HepG2 (cell line): ENCODE data around the gene HDGFL2. TPM values are rescaled to one million over a fixed set of nuclear protein-coding genes. Genes with fewer than 3 reads are reported as not detected.

Experiments
- AHDC1 ChIP-seq: sonication (generic); formaldehyde crosslinking; IDR thresholded peaks from 2 replicates; pipeline ENCODE4 v1.5.1; 2020; ENCODE audit warnings: mild to moderate bottlenecking, missing genetic modification reagents, borderline replicate concordance
- CHD2 ChIP-seq: IDR thresholded peaks from 2 replicates; pipeline ENCODE4 v1.6.1; 2011; ENCODE audit warnings: low read depth, low read length, improper control_type of control experiment
- ELF4 ChIP-seq: sonication (generic); formaldehyde crosslinking; IDR thresholded peaks from 2 replicates; pipeline ENCODE4 v1.5.0; 2020; ENCODE audit warnings: missing genetic modification reagents, mild to moderate bottlenecking, moderate library complexity, borderline replicate concordance
- MATR3 ChIP-seq: sonication (generic); formaldehyde crosslinking; IDR thresholded peaks from 2 replicates; pipeline ENCODE4 v1.4.0; 2020; ENCODE audit warnings: missing genetic modification reagents
- MXD4 ChIP-seq: IDR thresholded peaks from 2 replicates; pipeline ENCODE4 v1.6.1; 2016; ENCODE audit warnings: mild to moderate bottlenecking, missing biosample characterization, missing genetic modification reagents
- PCBP2 ChIP-seq: fragments of 200-400 bp; formaldehyde crosslinking; optimal IDR thresholded peaks from 2 replicates; pipeline ENCODE3; 2018; ENCODE audit warnings: low read length, low read depth; ENCODE audit not compliant: poor library complexity, severe bottlenecking
- SCMH1 ChIP-seq: sonication (generic); formaldehyde crosslinking; IDR thresholded peaks from 2 replicates; pipeline ENCODE4 v1.9.0; 2021; ENCODE audit warnings: missing genetic modification reagents, mild to moderate bottlenecking, borderline replicate concordance
- THRA ChIP-seq: sonication (generic); formaldehyde crosslinking; IDR thresholded peaks from 2 replicates; pipeline ENCODE4 v1.4.0; 2020; ENCODE audit warnings: missing genetic modification reagents, borderline replicate concordance
- ZBTB38 ChIP-seq: sonication (generic); formaldehyde crosslinking; IDR thresholded peaks from 2 replicates; pipeline ENCODE4 v1.5.1; 2020; ENCODE audit warnings: mild to moderate bottlenecking, missing genetic modification reagents
- ZMYM4 ChIP-seq: sonication (generic); formaldehyde crosslinking; IDR thresholded peaks from 2 replicates; pipeline ENCODE4 v1.8.1; 2023; ENCODE audit warnings: mild to moderate bottlenecking, missing genetic modification reagents
- ZNF234 ChIP-seq: sonication (generic); formaldehyde crosslinking; conservative IDR thresholded peaks from 2 replicates; pipeline ENCODE4 v1.5.1; 2020; ENCODE audit warnings: mild to moderate bottlenecking, missing genetic modification reagents
- ZNF407 ChIP-seq: sonication (generic); formaldehyde crosslinking; IDR thresholded peaks from one replicate; pipeline ENCODE4 v1.5.1; 2020; ENCODE audit warnings: mild to moderate bottlenecking, missing genetic modification reagents; ENCODE audit errors: not compliant biosample characterization
- ZNF567 ChIP-seq: sonication (generic); formaldehyde crosslinking; IDR thresholded peaks from 2 replicates; pipeline ENCODE4 v1.8.1; 2023; ENCODE audit warnings: mild to moderate bottlenecking, missing genetic modification reagents, borderline replicate concordance
- polyA plus RNA-seq, 8 experiments: library from polyadenylated mRNA; depleted of rRNA in 3 of 8; stranded (reverse) in 7 of 8; unstranded in 1 of 8; fragments of >200 nt; fragmentation: Illumina TruSeq in 4 of 8; extraction: Trizol in 4 of 8; gene quantifications; 2 replicates each; pipeline versions ENCODE4 v1.2.1 to v1.2.3, GENCODE V29; 2011 to 2016; ENCODE audit warnings: low read depth in 4 of 8, missing spikeins in 1 of 8, mixed read lengths in 1 of 8; ENCODE audit not compliant: insufficient read depth in 1 of 8
- total RNA-seq, 5 experiments: library from RNA; depleted of rRNA; stranded (reverse); fragments of >200 nt; fragmentation: Illumina TruSeq; extraction: Trizol; gene quantifications; 2 replicates each; pipeline ENCODE4 v1.2.3, GENCODE V29; 2016; ENCODE audit warnings: low read depth in 1 of 5

The HDGFL2 gene
- total and polyA plus RNA-seq, 2 of the 13 experiments (the other 11 are each of a cell fraction or from before 2014, with no cell fraction given), result 20.0 to 51.1 TPM

GRCh38 chr19:4534836-4535658, 63.0 kb downstream of the HDGFL2 start, which contains the start of gene PLIN5 (continued):
- TF ChIP-seq AHDC1 (CRISPR knock-in tag) (no peak), ZNF567 (CRISPR knock-in tag) (no peak), ZNF407 (CRISPR knock-in tag) (no peak), PCBP2 (no peak), MXD4 (no peak), MATR3 (no peak), ELF4 (CRISPR knock-in tag) (no peak), ZNF234 (CRISPR knock-in tag) (no peak), THRA (no peak), CHD2 (no peak), SCMH1 (CRISPR knock-in tag) (no peak), ZMYM4 (peak; percentile 59), ZBTB38 (CRISPR knock-in tag) (peak; percentile 45; the same call in 1 of the 2 replicates)
